ENCODE results near the gene GALNT17. TPM values are rescaled to one million over a fixed set of nuclear protein-coding genes. Genes with fewer than 3 reads are reported as not detected.

The GALNT17 gene
- total RNA-seq, 2 donors from 2014 or later: not detected

- Mint-ChIP-seq H3K27me3 (ENCODE audit: low read depth) (no peaks in the 10 kb centered on the region), H3K36me3 (ENCODE audit: insufficient read depth in 2 of 2) (peaks cover 0 to 1% of the 10 kb centered on the region in 2 donors), H3K27ac (no peak overlapping the region), H3K4me3 (no peak overlapping the region), H3K9me3 (peaks cover 5 to 7% of the 10 kb centered on the region in 2 donors), H3K4me1 (ENCODE audit: low read depth) (no peaks in the 10 kb centered on the region)
- DNase-seq (no peak), ATAC-seq (replicated peaks in 1 of 2) (no peak)
Observed at GRCh38 chr7:71320916-71321315, 189.0 kb downstream of the GALNT17 start.

DNA sequence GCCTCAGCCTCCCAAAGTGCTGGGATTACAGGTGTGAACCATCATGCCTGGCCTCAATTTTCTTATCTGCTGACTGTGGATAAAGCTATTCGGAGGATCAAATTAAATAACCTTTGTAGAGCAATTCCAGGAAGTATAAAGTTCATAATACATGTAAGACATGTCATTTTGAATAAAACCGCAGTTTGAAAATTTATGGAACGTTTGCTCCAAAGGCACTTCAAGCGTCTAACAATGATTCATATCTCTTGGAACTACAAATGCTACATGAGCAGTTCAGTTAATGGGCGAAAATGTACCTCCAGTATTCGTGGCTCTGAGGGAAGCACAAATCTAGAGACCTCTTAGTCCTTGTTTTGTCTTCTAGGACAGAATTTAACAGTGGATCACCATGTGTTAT, 190.3 kb downstream of the GALNT17 start:
- H3K36me3 Mint-ChIP-seq (ENCODE audit: insufficient read depth in 2 of 2): peaks cover 0 to 1% of the 10 kb centered on the region in 2 donors
- DNase-seq (no peak), ATAC-seq (replicated peaks in 1 of 2) (no peak)
- peaks cover 5 to 6% of the 10 kb centered on the region in 2 donors for H3K9me3 Mint-ChIP-seq
- H3K4me1 Mint-ChIP-seq (ENCODE audit: low read depth): no peaks in the 10 kb centered on the region
- H3K4me3 Mint-ChIP-seq: no peak overlapping the region
- no peak overlapping the region for H3K27ac Mint-ChIP-seq
- no peaks in the 10 kb centered on the region for H3K27me3 Mint-ChIP-seq (ENCODE audit: low read depth)

- H3K4me1 Mint-ChIP-seq (ENCODE audit: low read depth): no peaks in the 10 kb centered on the region
- H3K27me3 Mint-ChIP-seq (ENCODE audit: low read depth): no peaks in the 10 kb centered on the region
- H3K9me3 Mint-ChIP-seq: peaks cover 5 to 6% of the 10 kb centered on the region in 2 donors
- no peak for DNase-seq
- no peak overlapping the region for H3K4me3 Mint-ChIP-seq
- H3K36me3 Mint-ChIP-seq (ENCODE audit: insufficient read depth in 2 of 2): peaks cover 0 to 1% of the 10 kb centered on the region in 2 donors
- H3K27ac Mint-ChIP-seq: no peak overlapping the region
- ATAC-seq (replicated peaks in 1 of 2): no peak
Observed at GRCh38 chr7:71323726-71324125, 191.8 kb downstream of the GALNT17 start.

DNA sequence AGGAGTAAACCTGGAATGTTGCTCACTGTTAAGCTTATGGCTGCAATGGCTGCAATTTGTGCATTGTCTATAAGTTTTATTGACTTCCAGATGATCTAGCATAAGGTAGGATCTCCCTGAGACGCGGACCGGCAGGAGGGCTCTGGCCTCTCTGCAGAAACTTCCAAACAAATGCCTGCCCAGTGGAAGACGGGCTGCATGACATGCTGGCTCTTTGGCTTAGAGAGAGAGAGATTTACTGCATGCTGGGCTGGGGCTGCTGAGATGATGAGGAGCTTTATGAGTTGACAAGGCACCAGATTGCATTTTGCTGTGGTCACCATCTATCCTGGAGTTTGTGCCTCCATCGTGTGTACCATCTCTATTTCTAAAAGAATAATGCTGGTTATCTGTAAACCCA, 193.2 kb downstream of the GALNT17 start:
- Mint-ChIP-seq H3K4me1 (ENCODE audit: low read depth) (no peaks in the 10 kb centered on the region), H3K27ac (no peak overlapping the region), H3K4me3 (no peak overlapping the region), H3K27me3 (ENCODE audit: low read depth) (no peaks in the 10 kb centered on the region), H3K9me3 (peaks cover 0 to 3% of the 10 kb centered on the region in 2 donors), H3K36me3 (ENCODE audit: insufficient read depth in 2 of 2) (no peaks in the 10 kb centered on the region)
- DNase-seq (no peak), ATAC-seq (replicated peaks in 1 of 2) (no peak)

DNA sequence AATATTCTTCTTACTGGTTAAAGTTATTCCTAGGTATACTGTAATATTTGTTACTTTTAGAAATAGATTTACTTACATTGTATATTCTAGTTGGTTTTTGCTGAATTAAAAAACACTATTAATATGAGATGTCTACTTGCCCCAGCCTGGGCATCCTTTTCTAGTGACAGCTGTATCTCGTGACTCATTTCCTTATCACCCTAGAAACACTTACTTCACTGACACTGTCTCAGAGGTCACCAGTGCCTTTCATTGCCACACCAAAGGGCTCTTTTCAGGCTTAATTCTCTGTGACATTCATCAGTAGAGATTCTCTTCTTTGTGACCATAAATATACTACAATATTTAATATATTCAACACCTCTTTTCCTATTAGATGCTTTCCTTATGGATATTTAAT, 194.7 kb downstream of the GALNT17 start:
- Mint-ChIP-seq H3K4me3 (no peak overlapping the region), H3K4me1 (ENCODE audit: low read depth) (no peaks in the 10 kb centered on the region), H3K27me3 (ENCODE audit: low read depth) (no peaks in the 10 kb centered on the region), H3K9me3 (peaks cover 3 to 4% of the 10 kb centered on the region in 2 donors), H3K36me3 (ENCODE audit: insufficient read depth in 2 of 2) (no peaks in the 10 kb centered on the region), H3K27ac (no peak overlapping the region)
- DNase-seq (no peak), ATAC-seq (replicated peaks in 1 of 2) (no peak)

DNA sequence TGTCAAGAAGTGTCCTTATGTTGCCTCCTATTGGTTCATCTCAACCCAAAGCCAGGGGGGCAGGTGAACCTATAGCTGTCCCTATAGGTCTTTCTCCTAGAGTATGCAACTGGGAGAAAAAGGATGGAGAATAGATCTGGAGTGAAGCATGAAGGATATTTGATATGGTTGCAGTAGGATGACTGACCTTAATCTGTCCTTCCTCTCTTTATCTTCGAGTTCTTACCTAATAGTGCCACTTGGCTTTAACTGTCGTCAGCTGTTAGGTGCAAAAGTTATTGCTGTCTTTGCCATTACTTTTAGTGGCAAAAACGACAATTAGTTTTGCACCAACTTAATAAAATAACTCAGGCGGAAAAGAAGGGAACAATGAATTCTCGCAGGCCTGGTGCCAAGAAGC, 196.0 kb downstream of the GALNT17 start:
- Mint-ChIP-seq H3K4me1 (ENCODE audit: low read depth) (no peaks in the 10 kb centered on the region), H3K9me3 (peaks cover 3 to 4% of the 10 kb centered on the region in 2 donors), H3K27ac (no peak overlapping the region), H3K27me3 (ENCODE audit: low read depth) (no peaks in the 10 kb centered on the region), H3K4me3 (no peak overlapping the region), H3K36me3 (ENCODE audit: insufficient read depth in 2 of 2) (no peaks in the 10 kb centered on the region)
- DNase-seq: no peak
- ATAC-seq (replicated peaks in 1 of 2): no peak

- Mint-ChIP-seq H3K27ac (no peak overlapping the region), H3K36me3 (ENCODE audit: insufficient read depth in 2 of 2) (no peaks in the 10 kb centered on the region), H3K4me3 (no peak overlapping the region), H3K27me3 (ENCODE audit: low read depth) (no peaks in the 10 kb centered on the region), H3K9me3 (peaks cover 3 to 4% of the 10 kb centered on the region in 2 donors), H3K4me1 (ENCODE audit: low read depth) (no peaks in the 10 kb centered on the region)
- ATAC-seq (replicated peaks in 1 of 2) (no peak), DNase-seq (no peak)
Observed at GRCh38 chr7:71329030-71329660, 197.2 kb downstream of the GALNT17 start.

GRCh38 chr7:71332207-71332606, 200.3 kb downstream of the GALNT17 start:
- Mint-ChIP-seq H3K27me3 (ENCODE audit: low read depth) (no peaks in the 10 kb centered on the region), H3K4me1 (ENCODE audit: low read depth) (no peaks in the 10 kb centered on the region), H3K27ac (no peak overlapping the region), H3K4me3 (no peak overlapping the region), H3K36me3 (ENCODE audit: insufficient read depth in 2 of 2) (no peaks in the 10 kb centered on the region), H3K9me3 (peaks cover 3 to 4% of the 10 kb centered on the region in 2 donors)
- ATAC-seq (replicated peaks in 1 of 2): no peak
- DNase-seq: no peak

DNA sequence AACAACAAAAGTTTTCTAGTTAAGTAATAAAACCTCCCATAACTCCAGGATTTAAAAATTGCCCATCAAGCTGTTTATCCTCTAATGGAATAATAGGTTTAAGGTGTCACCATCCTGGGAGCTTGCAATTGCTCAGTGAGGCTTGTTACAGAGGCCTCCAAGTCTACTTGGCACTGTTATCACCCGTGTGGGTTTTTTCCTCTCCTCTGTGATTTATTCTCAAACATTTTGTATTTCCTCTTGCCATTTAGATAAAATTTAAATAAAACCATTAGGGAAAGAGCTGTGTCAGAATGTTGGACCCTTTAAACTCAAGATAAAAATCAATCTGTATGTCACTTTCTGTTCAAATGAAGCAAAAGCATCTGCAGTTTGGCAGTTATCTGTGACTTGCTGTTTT, 202.6 kb downstream of the GALNT17 start:
- Mint-ChIP-seq H3K36me3 (ENCODE audit: insufficient read depth in 2 of 2) (peaks cover 0 to 1% of the 10 kb centered on the region in 2 donors), H3K4me3 (no peak overlapping the region), H3K27me3 (ENCODE audit: low read depth) (no peaks in the 10 kb centered on the region), H3K4me1 (ENCODE audit: low read depth) (no peaks in the 10 kb centered on the region), H3K27ac (no peak overlapping the region), H3K9me3 (peaks cover 2 to 4% of the 10 kb centered on the region in 2 donors)
- DNase-seq (no peak), ATAC-seq (replicated peaks in 1 of 2) (no peak)

DNA sequence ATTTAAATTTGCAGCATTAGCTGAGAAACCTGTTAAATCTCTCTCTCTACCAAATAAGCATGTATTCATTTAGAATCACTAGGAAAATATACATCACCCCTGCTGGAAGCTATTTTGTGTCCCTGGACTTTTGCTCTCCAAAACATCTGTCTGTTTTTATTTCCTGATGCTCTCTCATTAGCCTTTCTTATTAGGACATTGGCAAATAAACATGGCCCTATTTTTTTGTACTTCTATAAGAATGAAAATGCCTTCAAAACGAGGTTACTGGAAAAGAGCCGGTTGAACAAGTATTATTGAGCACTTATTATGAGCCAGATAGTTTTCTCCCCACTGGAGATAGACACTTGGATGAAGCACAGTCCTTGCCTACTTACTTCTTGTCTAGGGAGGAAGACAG, 206.9 kb downstream of the GALNT17 start:
- ATAC-seq (replicated peaks in 1 of 2) (no peak), DNase-seq (no peak)
- H3K9me3 Mint-ChIP-seq: peaks cover 4 to 5% of the 10 kb centered on the region in 2 donors
- H3K27me3 Mint-ChIP-seq (ENCODE audit: low read depth): no peaks in the 10 kb centered on the region
- no peak overlapping the region for H3K27ac Mint-ChIP-seq
- H3K36me3 Mint-ChIP-seq (ENCODE audit: insufficient read depth in 2 of 2): peaks cover 0 to 1% of the 10 kb centered on the region in 2 donors
- H3K4me3 Mint-ChIP-seq: no peak overlapping the region
- H3K4me1 Mint-ChIP-seq (ENCODE audit: low read depth): no peaks in the 10 kb centered on the region

GRCh38 chr7:71339924-71340323, 208.0 kb downstream of the GALNT17 start:
- ATAC-seq (replicated peaks in 1 of 2): no peak
- Mint-ChIP-seq H3K27me3 (ENCODE audit: low read depth) (no peaks in the 10 kb centered on the region), H3K9me3 (peaks cover 5 to 11% of the 10 kb centered on the region in 2 donors)

GRCh38 chr7:71342202-71342601, 210.3 kb downstream of the GALNT17 start:
- peaks cover 0 to 2% of the 10 kb centered on the region in 2 donors for H3K36me3 Mint-ChIP-seq (ENCODE audit: insufficient read depth in 2 of 2)
- DNase-seq: no peak
- no peak overlapping the region for H3K4me3 Mint-ChIP-seq
- H3K27me3 Mint-ChIP-seq (ENCODE audit: low read depth): no peaks in the 10 kb centered on the region
- H3K27ac Mint-ChIP-seq: no peak overlapping the region
- ATAC-seq (replicated peaks in 1 of 2): no peak
- H3K9me3 Mint-ChIP-seq: peaks cover 5 to 11% of the 10 kb centered on the region in 2 donors
- H3K4me1 Mint-ChIP-seq (ENCODE audit: low read depth): no peaks in the 10 kb centered on the region

More at GRCh38 chr7:71339924-71340323, 208.0 kb downstream of the GALNT17 start:
- DNase-seq: no peak
- Mint-ChIP-seq H3K36me3 (ENCODE audit: insufficient read depth in 2 of 2) (peaks cover 0 to 2% of the 10 kb centered on the region in 2 donors), H3K27ac (no peak overlapping the region), H3K4me1 (ENCODE audit: low read depth) (no peaks in the 10 kb centered on the region), H3K4me3 (no peak overlapping the region)

GRCh38 chr7:71343039-71343438, 211.1 kb downstream of the GALNT17 start:
- H3K27ac Mint-ChIP-seq: no peak overlapping the region

GRCh38 chr7:71343892-71344291, 211.9 kb downstream of the GALNT17 start:
- ATAC-seq (replicated peaks in 1 of 2) (no peak), DNase-seq (no peak)
- H3K9me3 Mint-ChIP-seq: peaks cover 7 to 11% of the 10 kb centered on the region in 2 donors
- no peak overlapping the region for H3K27ac Mint-ChIP-seq
- H3K4me1 Mint-ChIP-seq (ENCODE audit: low read depth): no peaks in the 10 kb centered on the region
- H3K27me3 Mint-ChIP-seq (ENCODE audit: low read depth): no peaks in the 10 kb centered on the region
- H3K4me3 Mint-ChIP-seq: no peak overlapping the region
- H3K36me3 Mint-ChIP-seq (ENCODE audit: insufficient read depth in 2 of 2): peaks cover 0 to 2% of the 10 kb centered on the region in 2 donors

More at GRCh38 chr7:71343039-71343438, 211.1 kb downstream of the GALNT17 start:
- H3K27me3 Mint-ChIP-seq (ENCODE audit: low read depth): no peaks in the 10 kb centered on the region
- DNase-seq (no peak), ATAC-seq (replicated peaks in 1 of 2) (no peak)
- peaks cover 0 to 2% of the 10 kb centered on the region in 2 donors for H3K36me3 Mint-ChIP-seq (ENCODE audit: insufficient read depth in 2 of 2)
- peaks cover 5 to 11% of the 10 kb centered on the region in 2 donors for H3K9me3 Mint-ChIP-seq
- H3K4me3 Mint-ChIP-seq: no peak overlapping the region
- H3K4me1 Mint-ChIP-seq (ENCODE audit: low read depth): no peaks in the 10 kb centered on the region
